H9 (cell line): Measurements from ENCODE around the gene ITGA4. TPM values are rescaled to one million over a fixed set of nuclear protein-coding genes. Genes with fewer than 3 reads are reported as not detected.

Source experiments
- DNase-seq: peaks from one replicate; pipeline ENCODE4 v3.0.0-alpha.2; 2017
- H2AFZ ChIP-seq: one replicate; pipeline ENCODE4 v1.6.1; 2013; ENCODE audit warnings: mild to moderate bottlenecking, low read length, control low read depth, moderate library complexity
- H2AK5ac ChIP-seq: 2 replicates; pipeline ENCODE4 v1.6.1; 2013; ENCODE audit warnings: low read length, control low read depth, mixed read lengths; ENCODE audit not compliant: insufficient read length
- H2BK120ac ChIP-seq: one replicate; pipeline ENCODE4 v1.6.1; 2013; ENCODE audit warnings: low read depth, mild to moderate bottlenecking, low read length, control low read depth, inconsistent platforms; ENCODE audit not compliant: poor library complexity, severe bottlenecking
- H2BK12ac ChIP-seq: 2 replicates; pipeline ENCODE4 v1.6.1; 2013; ENCODE audit warnings: low read length, control low read depth, mixed read lengths, low read depth; ENCODE audit not compliant: insufficient read length
- H2BK15ac ChIP-seq: 2 replicates; pipeline ENCODE4 v1.6.1; 2013; ENCODE audit warnings: low read depth, low read length, control low read depth
- H2BK20ac ChIP-seq: one replicate; pipeline ENCODE4 v1.6.1; 2013; ENCODE audit warnings: low read depth, mild to moderate bottlenecking, low read length, control low read depth, inconsistent platforms; ENCODE audit not compliant: poor library complexity, severe bottlenecking
- H2BK5ac ChIP-seq: 2 replicates; pipeline ENCODE4 v1.6.1; 2013; ENCODE audit warnings: low read length, control low read depth, mixed read lengths; ENCODE audit not compliant: insufficient read length
- H3K14ac ChIP-seq: 2 replicates; pipeline ENCODE4 v1.6.1; 2013; ENCODE audit warnings: low read length, control low read depth; ENCODE audit not compliant: insufficient read depth
- H3K18ac ChIP-seq: 2 replicates; pipeline ENCODE4 v1.6.1; 2013; ENCODE audit warnings: low read depth, mild to moderate bottlenecking, mixed read lengths, low read length, control low read depth; ENCODE audit not compliant: insufficient read length
- H3K23ac ChIP-seq: 2 replicates; pipeline ENCODE4 v1.6.1; 2013; ENCODE audit warnings: low read length, control low read depth, mixed read lengths, low read depth; ENCODE audit not compliant: insufficient read length
- H3K23me2 ChIP-seq: 2 replicates; pipeline ENCODE4 v1.6.1; 2013; ENCODE audit warnings: low read depth, mild to moderate bottlenecking, mixed read lengths, low read length, control low read depth; ENCODE audit not compliant: insufficient read length, poor library complexity, severe bottlenecking
- H3K27ac ChIP-seq: 2 replicates; pipeline ENCODE4 v1.5.1; 2013; ENCODE audit warnings: low read length, control low read depth, mixed read lengths, low read depth; ENCODE audit not compliant: insufficient read length
- H3K27me3 ChIP-seq: 2 replicates; pipeline ENCODE4 v1.6.1; 2013; ENCODE audit warnings: low read length, control low read depth, inconsistent platforms; ENCODE audit not compliant: insufficient read depth
- H3K4ac ChIP-seq: 2 replicates; pipeline ENCODE4 v1.6.1; 2013; ENCODE audit warnings: low read depth, mild to moderate bottlenecking, control low read depth, inconsistent platforms, low read length, moderate library complexity
- H3K4me1 ChIP-seq: 2 replicates; pipeline ENCODE4 v1.6.1; 2013; ENCODE audit warnings: low read length, control low read depth, inconsistent platforms; ENCODE audit not compliant: insufficient read depth
- H3K4me2 ChIP-seq: 2 replicates; pipeline ENCODE4 v1.6.1; 2013; ENCODE audit warnings: low read length, control low read depth, mixed read lengths; ENCODE audit not compliant: insufficient read length, insufficient read depth
- H3K56ac ChIP-seq: 2 replicates; pipeline ENCODE4 v1.6.1; 2013; ENCODE audit warnings: low read depth, mild to moderate bottlenecking, mixed read lengths, low read length, control low read depth; ENCODE audit not compliant: insufficient read length
- H3K79me1 ChIP-seq: 2 replicates; pipeline ENCODE4 v1.6.1; 2013; ENCODE audit warnings: low read depth, mild to moderate bottlenecking, moderate library complexity, low read length, control low read depth, inconsistent platforms; ENCODE audit not compliant: insufficient read depth, poor library complexity, severe bottlenecking
- H3K79me2 ChIP-seq: 2 replicates; pipeline ENCODE4 v1.6.1; 2013; ENCODE audit warnings: low read length, control low read depth, inconsistent platforms; ENCODE audit not compliant: insufficient read depth
- H3K9ac ChIP-seq: 2 replicates; pipeline ENCODE4 v1.6.1; 2013; ENCODE audit warnings: low read length, control low read depth, mixed read lengths; ENCODE audit not compliant: insufficient read length; ENCODE audit errors: extremely low read depth
- H3K9me3 ChIP-seq: one replicate; pipeline ENCODE4 v1.6.1; 2013; ENCODE audit warnings: low read depth, low read length, inconsistent platforms; ENCODE audit not compliant: control insufficient read depth
- H3T11ph ChIP-seq: one replicate; pipeline ENCODE4 v1.6.1; 2013; ENCODE audit warnings: mild to moderate bottlenecking, low read length, control low read depth, inconsistent platforms
- H4K20me1 ChIP-seq: one replicate; pipeline ENCODE4 v1.6.1; 2013; ENCODE audit not compliant: control insufficient read depth, insufficient read length, insufficient read depth
- H4K5ac ChIP-seq: 2 replicates; pipeline ENCODE4 v1.6.1; 2013; ENCODE audit warnings: low read depth, mild to moderate bottlenecking, mixed read lengths, low read length, control low read depth; ENCODE audit not compliant: insufficient read length
- H4K8ac ChIP-seq: replicated peaks from 2 replicates; pipeline ENCODE4 v1.6.1; 2013; ENCODE audit warnings: low read length, control low read depth, mixed read lengths, low read depth; ENCODE audit not compliant: insufficient read length
- H4K91ac ChIP-seq: 2 replicates; pipeline ENCODE4 v1.6.1; 2013; ENCODE audit warnings: low read depth, mild to moderate bottlenecking, moderate library complexity, mixed read lengths, low read length, control low read depth; ENCODE audit not compliant: insufficient read length
- H3K27ac Mint-ChIP-seq, 3 experiments: 2 replicates in 2 of 3; 3 replicates in 1 of 3; pipeline ENCODE4 v1.8.0; 2020 to 2021; ENCODE audit warnings: mixed read lengths in 3 of 3, mild to moderate bottlenecking in 1 of 3, moderate library complexity in 1 of 3
- H3K27me3 Mint-ChIP-seq: 2 replicates; pipeline ENCODE4 v1.8.0; 2021; ENCODE audit warnings: low read depth, mild to moderate bottlenecking, moderate library complexity, mixed read lengths
- H3K36me3 Mint-ChIP-seq, 3 experiments: 2 replicates in 2 of 3; 3 replicates in 1 of 3; pipeline ENCODE4 v1.8.0; 2020 to 2021; ENCODE audit warnings: low read depth in 3 of 3, mixed read lengths in 3 of 3; ENCODE audit not compliant: insufficient read depth in 1 of 3
- H3K4me1 Mint-ChIP-seq, 2 experiments: 2 replicates each; pipeline ENCODE4 v1.8.0; 2020; ENCODE audit warnings: mixed read lengths in 2 of 2
- H3K4me3 Mint-ChIP-seq, 2 experiments: 2 replicates in 1 of 2; 3 replicates in 1 of 2; pipeline ENCODE4 v1.8.0; 2020 to 2021; ENCODE audit warnings: mild to moderate bottlenecking in 2 of 2, mixed read lengths in 2 of 2, moderate library complexity in 1 of 2
- H3K9me3 Mint-ChIP-seq, 2 experiments: 2 replicates in 1 of 2; 3 replicates in 1 of 2; pipeline ENCODE4 v1.8.0; 2020; ENCODE audit warnings: mild to moderate bottlenecking in 2 of 2, mixed read lengths in 2 of 2, moderate library complexity in 1 of 2
- WGBS: extraction: QIAGEN DNeasy Blood & Tissue Kit; methylation state at CpG from one replicate; pipeline ENCODE4 v1.1.7; 2013; ENCODE audit warnings: missing lambda C conversion rate, low lambda C conversion rate, mixed read lengths; ENCODE audit not compliant: insufficient read length; ENCODE audit errors: extremely low coverage; 5-methylcytosine and 5-hydroxymethylcytosine counted together
- total RNA-seq: library from RNA; stranded (reverse); gene quantifications from 2 replicates; pipeline ENCODE4 v1.2.1, GENCODE V29; 2021
- TF ChIP-seq, protein P1 (sequence below): fragments of 200-600 bp; sonication (generic); conservative IDR thresholded peaks from 3 replicates; pipeline ENCODE4 v1.8.0; 2021; ENCODE audit warnings: antibody characterized with exemption, mild to moderate bottlenecking

ITGA4 gene
- total RNA-seq, 1 experiment from 2014 or later, result 1.3 TPM

DNA sequence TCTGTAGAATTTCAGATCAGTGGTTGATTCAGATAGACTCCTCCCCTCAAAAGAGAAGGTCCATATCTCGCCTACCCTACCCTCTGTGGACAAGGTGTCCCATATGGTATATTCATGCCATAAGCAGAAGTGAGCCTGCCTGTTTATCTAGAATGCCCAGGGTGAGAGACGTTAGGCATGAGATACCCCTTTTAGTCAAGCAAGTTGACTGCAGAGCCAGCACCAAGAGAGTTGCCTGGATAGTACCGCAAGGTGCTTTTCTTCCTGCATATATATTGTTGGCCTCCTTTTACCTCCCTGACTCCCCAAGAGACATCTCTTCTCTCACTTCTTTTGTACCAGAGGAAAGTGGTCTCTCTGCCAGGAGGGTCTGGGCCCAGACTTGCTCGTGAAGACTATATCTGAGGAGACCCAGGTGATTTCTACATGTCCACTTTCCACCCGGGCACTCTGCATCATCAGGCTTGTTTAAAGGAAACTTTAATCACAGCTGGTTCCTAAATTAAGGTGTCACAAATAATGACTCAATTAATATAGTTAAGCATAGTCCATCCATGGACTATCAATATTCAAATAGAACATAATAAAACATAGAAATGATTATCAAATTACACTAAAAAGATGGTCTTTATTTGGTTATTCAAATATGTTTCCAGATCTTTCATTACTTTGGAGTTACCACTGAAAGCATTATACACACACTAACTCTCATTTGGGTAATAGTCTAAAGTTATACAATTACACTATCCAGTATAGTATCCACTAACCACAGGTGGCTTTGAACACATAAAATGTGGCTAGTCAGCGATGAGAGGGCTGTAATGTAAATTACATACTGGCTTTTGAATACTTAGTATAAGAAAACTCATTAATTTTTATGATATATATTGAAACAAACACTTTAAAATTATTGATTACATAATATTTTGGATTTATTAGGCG is 4.1 kb downstream of the ITGA4 start:
- Mint-ChIP-seq H3K27me3 (peaks cover 60% of the 10 kb centered on the region), H3K4me1 (peaks cover 10 to 12% of the 10 kb centered on the region in 2 experiments), H3K36me3 (no peaks in the 10 kb centered on the region), H3K9me3 (no peaks in the 10 kb centered on the region), H3K27ac (no peak overlapping the region), H3K4me3 (no peak overlapping the region)
- Histone ChIP-seq H3K18ac (no peak overlapping the region), H2BK20ac (no peak overlapping the region), H2BK5ac (no peak overlapping the region), H3T11ph (no peak overlapping the region), H3K23me2 (peaks cover 9% of the 10 kb centered on the region), H2BK15ac (no peak overlapping the region), H3K9me3 (no peaks in the 10 kb centered on the region), H4K8ac (no peak overlapping the region), H4K5ac (no peak overlapping the region), H3K27ac (no peak overlapping the region), H3K23ac (no peak overlapping the region), H3K4me2 (no peak overlapping the region), H2BK120ac (no peak overlapping the region), H3K4ac (no peak overlapping the region), H2AK5ac (no peak overlapping the region), H4K91ac (no peak overlapping the region), H3K79me2 (no peaks in the 10 kb centered on the region), H3K9ac (no peak overlapping the region), H3K14ac (no peak overlapping the region), H3K79me1 (no peaks in the 10 kb centered on the region), H3K56ac (no peak overlapping the region), H3K4me1 (no peaks in the 10 kb centered on the region), H3K27me3 (peaks cover 16% of the 10 kb centered on the region; the same call in 1 of the 2 replicates), H2AFZ (no peak overlapping the region), H4K20me1 (no peaks in the 10 kb centered on the region), H2BK12ac (no peak overlapping the region)
- TF ChIP-seq, protein P1, sequence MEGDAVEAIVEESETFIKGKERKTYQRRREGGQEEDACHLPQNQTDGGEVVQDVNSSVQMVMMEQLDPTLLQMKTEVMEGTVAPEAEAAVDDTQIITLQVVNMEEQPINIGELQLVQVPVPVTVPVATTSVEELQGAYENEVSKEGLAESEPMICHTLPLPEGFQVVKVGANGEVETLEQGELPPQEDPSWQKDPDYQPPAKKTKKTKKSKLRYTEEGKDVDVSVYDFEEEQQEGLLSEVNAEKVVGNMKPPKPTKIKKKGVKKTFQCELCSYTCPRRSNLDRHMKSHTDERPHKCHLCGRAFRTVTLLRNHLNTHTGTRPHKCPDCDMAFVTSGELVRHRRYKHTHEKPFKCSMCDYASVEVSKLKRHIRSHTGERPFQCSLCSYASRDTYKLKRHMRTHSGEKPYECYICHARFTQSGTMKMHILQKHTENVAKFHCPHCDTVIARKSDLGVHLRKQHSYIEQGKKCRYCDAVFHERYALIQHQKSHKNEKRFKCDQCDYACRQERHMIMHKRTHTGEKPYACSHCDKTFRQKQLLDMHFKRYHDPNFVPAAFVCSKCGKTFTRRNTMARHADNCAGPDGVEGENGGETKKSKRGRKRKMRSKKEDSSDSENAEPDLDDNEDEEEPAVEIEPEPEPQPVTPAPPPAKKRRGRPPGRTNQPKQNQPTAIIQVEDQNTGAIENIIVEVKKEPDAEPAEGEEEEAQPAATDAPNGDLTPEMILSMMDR, result no peak
- WGBS, result no CpG with 5 or more reads among the region's 7 CpGs
- no peak for DNase-seq
